ENCODE measurements around the gene VAMP1.

DNA sequence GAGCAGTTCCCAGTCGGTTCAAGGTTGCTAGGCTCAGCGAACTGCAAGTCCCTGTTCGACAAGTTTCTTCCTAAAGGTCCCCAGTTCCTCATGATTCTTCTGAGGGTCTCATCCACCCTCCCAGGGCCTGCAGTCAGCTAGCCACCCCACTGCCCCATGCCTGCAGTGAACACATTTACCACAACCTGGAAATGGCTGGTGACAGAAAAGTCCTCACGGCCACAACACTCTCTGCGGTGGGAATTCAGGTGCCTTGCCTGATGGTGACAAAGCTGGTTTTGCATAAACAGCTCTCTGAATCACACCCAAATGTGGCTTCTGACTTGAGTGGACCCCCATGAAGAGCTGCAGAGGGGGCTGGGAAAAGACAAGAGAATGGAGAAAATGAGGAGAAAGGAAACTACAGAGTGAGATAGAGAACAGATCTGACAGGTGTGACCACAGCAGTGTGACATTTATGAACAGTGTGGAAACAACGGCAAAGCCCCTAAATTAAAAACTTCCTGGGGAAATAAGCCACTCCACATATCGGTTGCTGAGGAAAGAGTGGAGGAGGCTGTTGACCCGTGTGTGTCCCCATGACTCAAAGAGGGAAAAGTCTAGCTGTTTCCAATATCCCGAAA is 27.0 kb downstream of the VAMP1 start:
- TF ChIP-seq POLR2AphosphoS2 (IDR thresholded peaks at IDR 0.05; ENCODE audit: low read length) = no peak
- TF ChIP-seq TEAD2 (tag; IDR thresholded peaks at IDR 0.05) = no peak
- TF ChIP-seq, protein P1, sequence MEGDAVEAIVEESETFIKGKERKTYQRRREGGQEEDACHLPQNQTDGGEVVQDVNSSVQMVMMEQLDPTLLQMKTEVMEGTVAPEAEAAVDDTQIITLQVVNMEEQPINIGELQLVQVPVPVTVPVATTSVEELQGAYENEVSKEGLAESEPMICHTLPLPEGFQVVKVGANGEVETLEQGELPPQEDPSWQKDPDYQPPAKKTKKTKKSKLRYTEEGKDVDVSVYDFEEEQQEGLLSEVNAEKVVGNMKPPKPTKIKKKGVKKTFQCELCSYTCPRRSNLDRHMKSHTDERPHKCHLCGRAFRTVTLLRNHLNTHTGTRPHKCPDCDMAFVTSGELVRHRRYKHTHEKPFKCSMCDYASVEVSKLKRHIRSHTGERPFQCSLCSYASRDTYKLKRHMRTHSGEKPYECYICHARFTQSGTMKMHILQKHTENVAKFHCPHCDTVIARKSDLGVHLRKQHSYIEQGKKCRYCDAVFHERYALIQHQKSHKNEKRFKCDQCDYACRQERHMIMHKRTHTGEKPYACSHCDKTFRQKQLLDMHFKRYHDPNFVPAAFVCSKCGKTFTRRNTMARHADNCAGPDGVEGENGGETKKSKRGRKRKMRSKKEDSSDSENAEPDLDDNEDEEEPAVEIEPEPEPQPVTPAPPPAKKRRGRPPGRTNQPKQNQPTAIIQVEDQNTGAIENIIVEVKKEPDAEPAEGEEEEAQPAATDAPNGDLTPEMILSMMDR (IDR thresholded peaks at IDR 0.05 in 2 of 3, conservative IDR thresholded peaks at IDR 0.05 in 1 of 3; ENCODE audit: insufficient read depth in 2 of 3, low read depth in 1 of 3, low read length in 3 of 3) = no peak
- no peak for TF ChIP-seq HDAC6 (IDR thresholded peaks at IDR 0.05; ENCODE audit: low read depth, low read length)
- no peak for TF ChIP-seq CBX2 (IDR thresholded peaks at IDR 0.05; ENCODE audit: insufficient read depth, low read length, poor library complexity, severe bottlenecking)
- no peak for TF ChIP-seq USF2 (CRISPR knock-in tag; IDR thresholded peaks at IDR 0.05)
- TF ChIP-seq SP1 (CRISPR knock-in tag; IDR thresholded peaks at IDR 0.05) = no peak
- TF ChIP-seq BACH1 (tag; IDR thresholded peaks at IDR 0.05) = no peak
- TF ChIP-seq EGR1 (conservative IDR thresholded peaks at IDR 0.05) = no peak
